Measurements from ENCODE around the gene MBP. TPM values are rescaled to one million over a fixed set of nuclear protein-coding genes. Genes with fewer than 3 reads are reported as not detected.

MBP gene
- total RNA-seq, 1 experiment from 2014 or later = under 0.01 TPM

GRCh38 chr18:77067291-77068061 lies 65.1 kb downstream of the MBP start:
- DNase-seq (ENCODE audit: low read depth) = peak; percentile 88

DNA sequence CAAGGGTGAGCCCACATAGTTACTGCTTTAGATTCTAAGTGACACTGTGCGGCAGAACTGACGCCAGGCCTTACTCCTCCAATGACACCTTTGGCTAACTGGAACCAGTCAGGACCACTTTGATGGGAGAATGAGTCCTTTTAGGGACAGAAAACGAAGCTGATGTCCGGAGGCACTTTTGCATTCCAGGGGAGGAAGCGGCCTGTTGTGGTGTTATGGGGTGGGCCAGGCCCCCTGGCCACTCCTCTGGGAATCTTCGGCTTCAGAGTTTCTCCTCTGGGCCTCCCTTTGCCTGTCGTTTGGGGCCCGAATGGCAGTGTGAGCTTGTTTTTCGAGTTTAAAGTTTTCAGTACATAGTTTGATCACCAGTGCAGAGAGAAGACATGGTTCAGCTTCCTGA lies 65.9 kb downstream of the MBP start:
- DNase-seq (ENCODE audit: low read depth) = no peak

- DNase-seq (ENCODE audit: low read depth) = no peak
Measured at GRCh38 chr18:77066101-77066500, 66.5 kb downstream of the MBP start.

DNA sequence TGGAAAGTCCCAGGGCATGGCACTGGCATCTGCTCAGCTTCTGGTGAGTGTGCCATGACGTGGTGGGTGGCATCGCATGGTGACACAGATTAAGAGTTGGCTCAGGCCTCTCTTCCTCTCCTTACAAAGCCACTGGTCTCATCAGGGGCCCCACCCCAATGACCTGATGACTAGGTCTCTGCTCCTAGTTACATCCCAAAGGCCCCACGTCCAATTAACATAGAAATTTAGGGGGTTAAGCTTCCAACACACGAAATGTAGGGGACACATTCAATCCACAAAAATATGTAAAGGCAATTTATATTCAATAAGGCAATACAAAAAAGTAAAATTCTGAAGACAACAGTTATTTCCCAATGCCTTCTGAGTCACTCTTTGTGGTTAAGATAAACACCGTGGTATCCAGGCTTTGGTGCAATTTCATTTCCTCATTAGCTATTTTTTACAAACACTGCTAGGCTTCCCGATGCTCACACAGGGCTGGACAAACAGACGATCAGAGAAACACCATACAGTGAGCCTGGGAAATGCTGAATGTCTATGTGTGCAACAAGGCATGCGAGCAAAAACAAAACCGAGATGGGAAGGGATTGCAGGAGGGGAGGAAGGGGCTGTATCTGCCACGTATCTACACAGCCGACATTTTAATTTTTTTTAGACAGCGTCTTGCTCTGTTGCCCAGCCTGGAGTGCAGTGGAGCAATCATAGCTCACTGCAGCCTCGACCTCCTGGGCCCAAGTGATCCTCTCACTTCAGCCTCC lies 67.2 kb downstream of the MBP start:
- peak; percentile 90 for DNase-seq (ENCODE audit: low read depth)

DNA sequence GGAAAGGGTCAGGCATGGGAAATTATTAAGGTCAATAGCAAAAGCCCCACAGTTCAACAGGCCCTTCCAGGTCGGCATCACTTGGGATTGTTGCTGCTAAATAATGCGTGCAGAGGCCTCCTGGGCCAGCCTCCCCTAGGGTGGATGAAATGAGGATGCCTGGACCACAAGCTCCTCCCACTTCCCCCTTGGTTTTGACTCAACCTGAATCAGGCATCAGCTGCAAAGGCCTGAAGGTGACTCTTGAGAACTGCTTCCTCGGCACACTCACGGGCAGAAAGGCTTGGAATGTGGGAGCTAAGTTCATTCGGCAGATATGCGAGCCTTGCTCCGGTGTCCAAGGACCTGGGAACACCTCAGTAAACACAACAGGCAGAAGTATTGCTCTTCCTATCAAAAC lies 69.3 kb downstream of the MBP start:
- DNase-seq (ENCODE audit: low read depth) = no peak

DNA sequence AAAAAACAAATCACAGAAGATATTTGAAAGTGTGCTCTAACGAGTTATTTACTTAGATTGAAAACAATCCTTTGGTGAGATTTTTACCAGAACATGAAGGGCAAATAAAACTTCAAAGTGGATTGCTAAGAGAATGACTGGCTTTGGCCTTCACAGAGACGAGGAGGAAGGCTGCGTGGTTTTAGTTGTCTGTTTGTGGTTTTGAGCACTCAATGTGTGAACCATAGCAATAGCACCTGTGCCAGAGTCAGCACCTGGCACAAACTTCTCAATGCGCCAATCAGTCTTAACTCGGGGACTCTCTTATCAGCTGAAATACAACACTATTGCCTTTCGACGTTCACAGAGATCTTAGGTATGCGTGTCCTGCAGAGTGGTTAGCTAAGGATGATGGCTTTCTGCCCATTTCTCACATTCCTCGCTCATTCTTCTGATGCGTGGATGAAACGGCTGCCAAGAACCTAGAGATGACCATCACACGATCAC lies 70.0 kb downstream of the MBP start:
- peak; percentile 59 for DNase-seq (ENCODE audit: low read depth)

DNA sequence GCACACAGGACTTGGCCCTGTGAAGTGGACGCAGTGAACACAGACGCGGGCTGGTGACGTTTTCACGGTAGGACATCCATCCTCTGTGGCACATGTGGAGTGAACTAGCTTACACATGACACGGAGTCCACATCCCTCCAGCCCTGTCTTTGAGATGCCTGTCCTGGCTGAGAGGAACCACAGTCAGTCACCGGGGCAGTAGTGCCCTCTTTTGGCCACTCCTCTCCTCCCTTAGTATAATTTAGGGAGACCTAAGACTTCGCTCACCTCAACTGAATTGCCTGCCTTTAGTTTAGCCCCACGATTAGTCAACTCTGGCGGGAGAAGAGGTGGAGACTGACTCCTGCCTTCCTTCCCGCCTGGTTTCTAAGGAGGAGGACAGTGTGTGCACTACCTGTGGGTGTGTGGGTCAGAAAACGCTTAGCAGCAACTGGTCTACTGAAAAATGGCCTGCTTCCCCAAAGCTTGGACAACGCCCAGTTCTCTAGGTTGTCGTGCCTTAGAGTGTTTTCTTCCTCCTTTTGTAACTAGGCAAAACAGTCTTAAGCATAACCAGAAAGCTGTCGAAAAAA lies 70.6 kb downstream of the MBP start:
- no peak for DNase-seq (ENCODE audit: low read depth)

GRCh38 chr18:77061281-77061945 lies 71.2 kb downstream of the MBP start:
- no peak for DNase-seq (ENCODE audit: low read depth)

DNA sequence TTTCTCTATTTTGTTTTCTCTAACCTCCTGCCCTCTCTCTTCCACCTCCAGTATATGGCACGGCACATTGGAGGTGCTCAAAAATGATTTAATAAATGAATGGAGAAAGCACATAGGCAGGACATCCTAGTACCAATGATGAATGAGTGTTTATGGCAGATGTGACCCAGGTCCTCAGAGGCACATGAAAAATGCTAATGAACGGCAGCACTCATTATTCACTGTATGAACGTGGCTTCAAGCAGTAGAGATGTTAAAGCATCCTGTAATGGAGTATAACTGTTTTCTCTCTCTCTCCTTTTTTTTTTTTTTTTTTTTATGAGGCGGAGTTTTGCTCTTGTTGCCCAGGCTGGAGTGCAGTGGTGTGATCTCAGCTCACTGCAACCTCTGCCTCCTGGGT lies 72.4 kb downstream of the MBP start:
- no peak for DNase-seq (ENCODE audit: low read depth)

DNA sequence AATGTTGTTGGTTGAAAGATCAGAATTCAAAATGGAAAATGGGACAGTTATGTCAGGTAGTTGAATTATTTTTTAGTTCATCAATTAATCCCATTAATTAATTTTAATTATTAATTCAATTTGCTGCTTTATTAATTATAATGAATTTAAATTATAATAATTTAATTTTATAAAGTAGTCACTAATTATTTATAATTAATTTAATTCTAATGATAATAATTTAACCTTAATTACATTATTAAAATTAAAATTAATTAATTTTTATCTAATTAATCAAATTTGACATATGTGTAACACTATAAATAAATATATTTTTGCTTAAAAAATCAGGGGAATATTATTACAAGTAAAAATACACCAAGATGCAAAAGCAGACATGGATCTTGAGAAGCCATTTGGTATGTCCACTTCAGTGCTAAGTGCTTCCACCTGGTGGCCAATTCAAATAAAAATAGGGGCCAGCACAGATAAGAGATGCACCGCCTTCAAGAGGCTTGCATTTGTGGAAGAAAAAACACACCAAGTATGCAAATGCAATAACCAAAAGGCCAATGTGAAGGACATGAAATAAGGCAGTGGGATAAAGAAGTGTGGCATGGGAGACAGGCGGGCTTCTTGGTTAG lies 73.2 kb downstream of the MBP start:
- peak; percentile 77 for DNase-seq (ENCODE audit: low read depth)

GRCh38 chr18:77058290-77058835 lies 74.2 kb downstream of the MBP start:
- no peak for DNase-seq (ENCODE audit: low read depth)

GRCh38 chr18:77057006-77057395 lies 75.6 kb downstream of the MBP start:
- peak; percentile 38 for DNase-seq (ENCODE audit: low read depth)

DNA sequence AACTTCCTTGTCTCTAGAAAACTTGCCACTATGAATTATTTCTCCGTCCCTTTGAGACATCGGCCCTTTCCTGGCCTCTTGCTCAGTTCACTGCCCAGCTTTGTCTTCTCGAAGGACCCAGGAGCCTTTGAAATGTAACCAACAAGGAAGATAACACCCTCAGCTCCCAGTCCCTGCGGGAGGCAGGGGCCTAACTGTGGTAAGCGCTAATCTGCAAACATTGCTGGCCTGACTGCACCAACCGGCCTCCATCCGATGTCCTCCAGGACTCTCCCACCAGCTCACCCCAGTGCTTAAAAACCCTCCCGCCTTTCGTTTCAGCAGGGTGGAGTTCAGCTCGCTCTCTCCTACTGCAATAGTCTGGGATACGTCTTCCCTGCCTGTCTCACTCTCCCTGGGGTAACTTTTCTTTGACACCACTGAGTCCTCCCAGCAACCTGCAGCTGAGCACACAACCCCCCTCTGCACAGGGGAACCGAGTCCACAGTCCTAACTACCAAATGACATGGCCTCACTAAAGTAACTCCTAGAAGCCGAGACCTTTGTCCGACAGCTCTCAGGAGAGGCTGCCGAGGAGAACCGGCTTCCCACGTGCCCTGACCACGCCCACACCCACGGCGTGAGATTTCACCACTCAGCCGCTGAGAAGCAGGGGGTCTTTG lies 76.1 kb downstream of the MBP start:
- no peak for DNase-seq (ENCODE audit: low read depth)

GRCh38 chr18:77055429-77056300 lies 76.9 kb downstream of the MBP start:
- no peak for DNase-seq (ENCODE audit: low read depth)

DNA sequence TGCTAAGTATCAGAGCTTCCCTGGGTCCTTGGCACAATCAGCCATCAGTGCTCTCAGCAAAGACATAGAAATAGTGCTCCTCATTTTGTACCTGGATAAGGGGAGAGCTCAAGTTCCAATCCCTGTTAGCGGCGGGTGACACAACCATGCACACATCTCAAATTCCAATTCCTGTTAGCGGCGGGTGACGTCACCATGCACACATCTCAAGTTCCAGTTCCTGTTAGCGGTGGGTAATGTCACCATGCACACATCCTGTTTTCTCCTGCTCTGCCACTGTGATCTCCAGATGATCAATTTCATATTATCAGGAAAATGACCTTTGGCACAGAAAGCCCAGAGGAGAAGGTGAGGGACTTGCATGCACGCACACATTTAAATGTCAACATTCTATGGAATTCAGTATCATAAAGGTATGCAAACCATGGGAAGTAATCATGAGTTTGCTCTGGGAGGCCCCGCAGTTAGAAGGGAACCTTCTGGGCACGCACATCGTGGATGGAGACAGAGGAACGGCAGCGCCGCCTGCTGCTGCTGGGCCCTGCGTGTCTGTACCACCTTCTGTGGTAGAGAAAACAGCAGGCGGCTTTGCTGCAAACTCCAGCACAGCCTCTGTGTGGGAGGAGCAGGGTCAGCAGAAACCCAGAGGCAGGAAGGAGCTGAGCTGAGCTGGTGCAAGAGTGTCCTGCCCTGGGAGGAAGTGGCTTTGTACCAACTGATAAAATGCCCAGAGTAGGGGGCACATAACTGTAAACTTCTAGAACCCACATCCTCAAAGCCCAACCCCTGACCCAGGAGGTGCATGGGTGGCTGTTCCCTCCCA lies 77.8 kb downstream of the MBP start:
- peak; percentile 84 for DNase-seq (ENCODE audit: low read depth)

- no peak for DNase-seq (ENCODE audit: low read depth)
Measured at GRCh38 chr18:77054288-77054605, 78.3 kb downstream of the MBP start.

GRCh38 chr18:77053616-77054287 lies 78.8 kb downstream of the MBP start:
- DNase-seq (ENCODE audit: low read depth) = no peak

- no peak for DNase-seq (ENCODE audit: low read depth)
Measured at GRCh38 chr18:77052983-77053309, 79.6 kb downstream of the MBP start.
